OCI-LY3 (cell line): ENCODE measurements around the gene NUP133.

Experiments
- H2AFZ ChIP-seq: fragments of 200-600, 300-600 bp; shearing (Covaris generic); 2 replicates; pipeline ENCODE4 v1.6.0; 2014; ENCODE audit warnings: antibody characterized with exemption, low read depth, low read length
- H3K27ac ChIP-seq: fragments of 200-600, 300-600 bp; sonication (generic); 2 replicates; pipeline ENCODE4 v1.5.1; 2014; ENCODE audit warnings: mild to moderate bottlenecking, low read length, moderate library complexity, mixed read lengths
- H3K27me3 ChIP-seq: fragments of 200-600, 300-600 bp; sonication (generic); 2 replicates; pipeline ENCODE4 v1.6.1; 2014; ENCODE audit warnings: low read depth, low read length, mixed read lengths
- H3K36me3 ChIP-seq: fragments of 200-600, 300-600 bp; sonication (generic); replicated peaks from 2 replicates; pipeline ENCODE3; 2014; ENCODE audit warnings: low read depth, low read length, mixed read lengths
- H3K4me1 ChIP-seq: fragments of 300-600, 200-600 bp; sonication (generic); 2 replicates; pipeline ENCODE4 v1.6.1; 2014; ENCODE audit warnings: low read length, mixed read lengths
- H3K4me2 ChIP-seq: fragments of 200-600, 300-600 bp; sonication (generic); 2 replicates; pipeline ENCODE4 v1.6.1; 2014; ENCODE audit warnings: low read length, mixed read lengths
- H3K4me3 ChIP-seq: fragments of 300-600, 200-600 bp; sonication (generic); 2 replicates; pipeline ENCODE4 v1.5.1; 2014; ENCODE audit warnings: antibody characterized with exemption, mild to moderate bottlenecking, low read length, moderate library complexity
- H3K79me2 ChIP-seq: fragments of 300-600, 200-600 bp; shearing (Covaris generic); 2 replicates; pipeline ENCODE4 v1.6.1; 2014; ENCODE audit warnings: mild to moderate bottlenecking, low read length, mixed read lengths
- H3K9ac ChIP-seq: fragments of 300-600, 200-600 bp; shearing (Covaris generic); 2 replicates; pipeline ENCODE4 v1.6.0; 2014; ENCODE audit warnings: mild to moderate bottlenecking, low read length, moderate library complexity
- H3K9me3 ChIP-seq: fragments of 200-600, 300-600 bp; shearing (Covaris generic); 2 replicates; pipeline ENCODE4 v1.6.1; 2014; ENCODE audit warnings: low read length, mixed read lengths; ENCODE audit not compliant: insufficient read depth
- H4K20me1 ChIP-seq: fragments of 200-600, 300-600 bp; sonication (generic); 2 replicates; pipeline ENCODE4 v1.6.1; 2016; ENCODE audit warnings: low read length, mixed read lengths; ENCODE audit not compliant: insufficient read depth
- EZH2phosphoT487 ChIP-seq: fragments of 200-600 bp; shearing (Covaris generic); IDR thresholded peaks from 2 replicates; pipeline ENCODE4 v1.6.1; 2018; ENCODE audit warnings: antibody characterized with exemption, mixed run types, low read depth
- TF ChIP-seq, protein P1 (sequence below): fragments of 200-600, 300-600 bp; sonication (generic); IDR thresholded peaks from 2 replicates; pipeline ENCODE4 v1.5.1; 2014; ENCODE audit warnings: antibody characterized with exemption, low read length, low read depth

Gene NUP133

DNA sequence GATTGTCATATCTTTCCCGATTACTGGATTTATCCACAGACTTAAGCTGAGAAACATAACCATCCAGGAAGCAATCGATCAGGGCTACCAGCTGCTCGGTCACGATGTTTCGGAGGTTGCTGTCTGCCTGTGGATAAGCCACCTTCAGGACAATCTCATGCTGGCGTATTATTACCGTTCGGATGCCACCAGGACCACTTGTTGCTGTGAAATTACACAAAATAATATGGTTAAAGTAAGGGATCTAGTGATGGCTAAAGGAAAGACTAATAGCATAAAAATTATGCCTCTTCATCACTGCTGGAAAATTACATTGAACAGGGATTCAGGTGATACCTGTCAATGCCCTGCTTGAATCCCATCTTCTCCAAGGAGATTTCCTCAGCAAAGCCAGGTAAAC, 43.5 kb downstream of the NUP133 start:
- no peak overlapping the region for H3K4me3 ChIP-seq
- no peak overlapping the region for H3K9ac ChIP-seq
- no peaks in the 10 kb centered on the region for H4K20me1 ChIP-seq
- TF ChIP-seq, protein P1, sequence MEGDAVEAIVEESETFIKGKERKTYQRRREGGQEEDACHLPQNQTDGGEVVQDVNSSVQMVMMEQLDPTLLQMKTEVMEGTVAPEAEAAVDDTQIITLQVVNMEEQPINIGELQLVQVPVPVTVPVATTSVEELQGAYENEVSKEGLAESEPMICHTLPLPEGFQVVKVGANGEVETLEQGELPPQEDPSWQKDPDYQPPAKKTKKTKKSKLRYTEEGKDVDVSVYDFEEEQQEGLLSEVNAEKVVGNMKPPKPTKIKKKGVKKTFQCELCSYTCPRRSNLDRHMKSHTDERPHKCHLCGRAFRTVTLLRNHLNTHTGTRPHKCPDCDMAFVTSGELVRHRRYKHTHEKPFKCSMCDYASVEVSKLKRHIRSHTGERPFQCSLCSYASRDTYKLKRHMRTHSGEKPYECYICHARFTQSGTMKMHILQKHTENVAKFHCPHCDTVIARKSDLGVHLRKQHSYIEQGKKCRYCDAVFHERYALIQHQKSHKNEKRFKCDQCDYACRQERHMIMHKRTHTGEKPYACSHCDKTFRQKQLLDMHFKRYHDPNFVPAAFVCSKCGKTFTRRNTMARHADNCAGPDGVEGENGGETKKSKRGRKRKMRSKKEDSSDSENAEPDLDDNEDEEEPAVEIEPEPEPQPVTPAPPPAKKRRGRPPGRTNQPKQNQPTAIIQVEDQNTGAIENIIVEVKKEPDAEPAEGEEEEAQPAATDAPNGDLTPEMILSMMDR = no peak
- no peak for TF ChIP-seq EZH2phosphoT487
- H3K27ac ChIP-seq = no peak overlapping the region
- H3K4me2 ChIP-seq = no peak overlapping the region
- no peak overlapping the region for H2AFZ ChIP-seq
- no peaks in the 10 kb centered on the region for H3K9me3 ChIP-seq
- peaks cover 64% of the 10 kb centered on the region for H3K36me3 ChIP-seq
- no peaks in the 10 kb centered on the region for H3K79me2 ChIP-seq
- H3K4me1 ChIP-seq = peaks cover 4% of the 10 kb centered on the region
- H3K27me3 ChIP-seq = no peaks in the 10 kb centered on the region

DNA sequence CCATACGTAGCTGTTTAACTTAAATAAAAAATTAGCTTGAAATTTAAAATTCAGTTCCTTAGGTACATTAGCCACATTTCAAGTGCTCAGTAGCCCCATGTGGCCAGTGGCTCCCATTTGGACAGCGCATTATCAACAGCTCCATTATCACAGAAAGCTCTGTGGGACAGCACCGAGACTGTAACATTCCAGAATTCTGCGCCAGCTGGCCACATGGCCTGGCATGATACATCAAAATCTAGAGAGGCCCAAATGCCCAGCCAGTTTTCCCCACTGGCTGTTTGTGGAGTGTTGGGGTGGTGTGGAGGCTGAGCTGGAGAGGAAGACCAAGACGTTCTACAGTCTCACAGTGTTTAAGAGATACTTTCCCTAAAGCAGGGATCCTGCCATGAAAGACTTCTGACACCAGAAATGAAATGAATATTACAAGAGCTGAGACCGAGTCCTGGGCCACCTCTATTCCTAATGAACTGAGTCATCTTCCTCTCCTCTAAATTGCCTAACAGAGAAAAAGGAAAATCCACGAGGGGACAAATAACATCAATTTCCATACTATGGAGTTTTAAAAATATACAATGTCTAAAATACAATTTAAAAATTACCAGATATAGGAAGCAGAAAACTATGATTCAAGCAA, 47.0 kb downstream of the NUP133 start:
- Histone ChIP-seq H3K4me3 (no peak overlapping the region), H2AFZ (no peak overlapping the region), H3K9me3 (no peaks in the 10 kb centered on the region), H4K20me1 (no peaks in the 10 kb centered on the region), H3K9ac (no peak overlapping the region), H3K4me1 (no peaks in the 10 kb centered on the region), H3K36me3 (peaks cover 68% of the 10 kb centered on the region), H3K79me2 (no peaks in the 10 kb centered on the region), H3K27me3 (no peaks in the 10 kb centered on the region), H3K27ac (no peak overlapping the region), H3K4me2 (no peak overlapping the region)
- TF ChIP-seq EZH2phosphoT487 = no peak
- TF ChIP-seq, protein P1 = no peak

GRCh38 chr1:229459815-229460214, 48.3 kb downstream of the NUP133 start:
- Histone ChIP-seq H3K4me2 (no peak overlapping the region), H3K36me3 (peaks cover 69% of the 10 kb centered on the region), H3K9ac (no peak overlapping the region), H3K27me3 (no peaks in the 10 kb centered on the region), H3K9me3 (no peaks in the 10 kb centered on the region), H2AFZ (no peak overlapping the region), H3K4me3 (no peak overlapping the region), H3K79me2 (no peaks in the 10 kb centered on the region), H4K20me1 (no peaks in the 10 kb centered on the region), H3K27ac (no peak overlapping the region), H3K4me1 (no peaks in the 10 kb centered on the region)
- TF ChIP-seq, protein P1 = no peak
- TF ChIP-seq EZH2phosphoT487 = no peak

GRCh38 chr1:229457436-229457835, 50.7 kb downstream of the NUP133 start:
- TF ChIP-seq, protein P1 = no peak
- no peak for TF ChIP-seq EZH2phosphoT487
- H3K79me2 ChIP-seq = no peaks in the 10 kb centered on the region
- no peaks in the 10 kb centered on the region for H3K4me1 ChIP-seq
- H3K27ac ChIP-seq = no peak overlapping the region
- no peak overlapping the region for H2AFZ ChIP-seq
- H3K4me3 ChIP-seq = no peak overlapping the region
- H3K9me3 ChIP-seq = no peaks in the 10 kb centered on the region
- peaks cover 52% of the 10 kb centered on the region for H3K36me3 ChIP-seq
- H4K20me1 ChIP-seq = no peaks in the 10 kb centered on the region
- no peak overlapping the region for H3K9ac ChIP-seq
- no peaks in the 10 kb centered on the region for H3K27me3 ChIP-seq
- no peak overlapping the region for H3K4me2 ChIP-seq
